GM13977 (cell line): ENCODE results near the gene R3HDM4.

Experiments used
- DNase-seq: peaks from one replicate; pipeline ENCODE4 v3.0.0; 2012; ENCODE audit warnings: low spot score
- CTCF ChIP-seq: IDR thresholded peaks from 2 replicates; pipeline ENCODE4 v1.5.1; 2012; ENCODE audit warnings: mild to moderate bottlenecking, control low read depth; ENCODE audit not compliant: insufficient read depth; ENCODE audit errors: extremely low read depth, missing control alignments
- in situ Hi-C: fragments of 300-500 bp; cut with MboI; formaldehyde crosslinking; loops from one replicate; pipeline ENCODE4 v1.12.0; 2022; ENCODE audit warnings: low sequenced_read_pairs, low pct_unique_long_range_greater_than_20kb, mixed read lengths, inconsistent platforms; ENCODE audit not compliant: unreplicated experiment

Gene R3HDM4

GRCh38 chr19:926589-927350, 13.8 kb upstream of the R3HDM4 start:
- DNase-seq = peak; percentile 88
- no peak for TF ChIP-seq CTCF

GRCh38 chr19:926323-926588, 13.2 kb upstream of the R3HDM4 start:
- in situ Hi-C loops = loop anchor here (10.0 kb wide), 1 partner anchor 61 kb away; no protein-coding TSS in a partner anchor
- no peak for TF ChIP-seq CTCF
- DNase-seq = no peak

More at GRCh38 chr19:926589-927350, 13.8 kb upstream of the R3HDM4 start:
- in situ Hi-C loops = loop anchor here (10.0 kb wide), 1 partner anchor 62 kb away; no protein-coding TSS in a partner anchor

GRCh38 chr19:925526-926322, 12.7 kb upstream of the R3HDM4 start, which contains the start of gene ARID3A:
Gene ARID3A (plus strand): TSS chr19:926035. CDS start chr19:929529, 3,494 bp downstream.
- no peak for TF ChIP-seq CTCF
- DNase-seq = peak; percentile 95
- in situ Hi-C loops = loop anchor here (10.0 kb wide), 1 partner anchor 61 kb away; no protein-coding TSS in a partner anchor

- in situ Hi-C loops = loop anchor here (10.0 kb wide), 1 partner anchor 60 kb away; no protein-coding TSS in a partner anchor
- peak; percentile 81 for DNase-seq
- TF ChIP-seq CTCF = no peak
Measured at GRCh38 chr19:925087-925525, 12.1 kb upstream of the R3HDM4 start.

GRCh38 chr19:924553-925086, 11.6 kb upstream of the R3HDM4 start:
- peak; percentile 68 for DNase-seq
- in situ Hi-C loops = loop anchor here (5.0 to 10.0 kb wide), 2 partner anchors 58 to 60 kb away; partner anchors contain the start of gene WDR18
- no peak for TF ChIP-seq CTCF
